Right hindlimb (tissue), 1 donor: ENCODE measurements around the gene C1QTNF8.

ENCODE experiments used
- DNase-seq: peaks from one replicate; pipeline ENCODE4 v3.0.0-alpha.2; 2018

The C1QTNF8 gene, protein sequence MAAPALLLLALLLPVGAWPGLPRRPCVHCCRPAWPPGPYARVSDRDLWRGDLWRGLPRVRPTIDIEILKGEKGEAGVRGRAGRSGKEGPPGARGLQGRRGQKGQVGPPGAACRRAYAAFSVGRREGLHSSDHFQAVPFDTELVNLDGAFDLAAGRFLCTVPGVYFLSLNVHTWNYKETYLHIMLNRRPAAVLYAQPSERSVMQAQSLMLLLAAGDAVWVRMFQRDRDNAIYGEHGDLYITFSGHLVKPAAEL

DNA sequence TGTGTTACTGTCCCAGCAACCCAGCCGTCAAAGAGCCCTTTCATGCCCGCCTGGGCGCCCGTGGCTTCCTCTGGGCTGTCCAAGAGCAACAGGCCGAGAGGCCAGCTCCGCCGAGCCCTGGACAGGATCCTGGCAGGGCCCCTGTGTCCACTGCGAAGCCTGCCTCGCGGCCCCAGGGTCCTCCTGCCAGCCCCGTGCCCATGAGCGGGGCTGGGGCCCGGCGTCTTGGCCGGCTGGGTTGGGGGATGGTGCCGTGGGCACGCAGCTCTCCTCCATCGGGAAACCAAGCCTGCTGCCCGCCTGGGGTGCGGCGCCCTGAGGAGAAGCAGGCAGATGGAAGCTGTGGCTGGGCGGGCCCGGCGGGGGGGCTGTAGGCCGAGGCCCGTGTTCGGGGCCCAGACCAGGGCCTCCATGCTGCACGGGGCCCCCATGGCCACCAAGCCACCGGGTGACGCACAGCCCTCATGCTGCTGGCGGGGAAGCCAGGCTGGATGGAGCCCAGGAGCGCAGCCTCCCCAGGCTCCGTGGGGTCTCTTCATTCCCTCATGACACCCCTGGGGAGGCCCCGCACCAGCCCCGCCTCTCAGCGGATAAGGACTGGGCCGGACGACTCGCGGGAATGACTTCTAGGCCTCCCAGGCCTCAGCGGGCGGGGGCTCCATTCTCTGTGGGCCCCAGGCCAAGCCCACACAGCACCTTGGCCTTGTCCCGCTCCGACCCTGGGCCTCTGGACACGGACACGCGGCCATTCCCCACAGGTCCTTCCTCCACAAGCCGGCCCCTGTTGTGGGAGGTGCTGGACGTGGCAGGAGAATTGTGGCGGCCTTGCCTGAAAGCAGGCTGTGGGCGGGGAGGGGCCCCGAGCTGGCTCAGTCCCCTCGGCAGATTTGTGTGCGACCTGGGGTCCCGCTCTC lies at the start of gene C1QTNF8:
Gene C1QTNF8, minus strand, starts transcription at position 76 of the 914 bp plus-strand sequence. CDS start 1,322 bp downstream, outside the sequence.
- DNase-seq, result no peak

DNA sequence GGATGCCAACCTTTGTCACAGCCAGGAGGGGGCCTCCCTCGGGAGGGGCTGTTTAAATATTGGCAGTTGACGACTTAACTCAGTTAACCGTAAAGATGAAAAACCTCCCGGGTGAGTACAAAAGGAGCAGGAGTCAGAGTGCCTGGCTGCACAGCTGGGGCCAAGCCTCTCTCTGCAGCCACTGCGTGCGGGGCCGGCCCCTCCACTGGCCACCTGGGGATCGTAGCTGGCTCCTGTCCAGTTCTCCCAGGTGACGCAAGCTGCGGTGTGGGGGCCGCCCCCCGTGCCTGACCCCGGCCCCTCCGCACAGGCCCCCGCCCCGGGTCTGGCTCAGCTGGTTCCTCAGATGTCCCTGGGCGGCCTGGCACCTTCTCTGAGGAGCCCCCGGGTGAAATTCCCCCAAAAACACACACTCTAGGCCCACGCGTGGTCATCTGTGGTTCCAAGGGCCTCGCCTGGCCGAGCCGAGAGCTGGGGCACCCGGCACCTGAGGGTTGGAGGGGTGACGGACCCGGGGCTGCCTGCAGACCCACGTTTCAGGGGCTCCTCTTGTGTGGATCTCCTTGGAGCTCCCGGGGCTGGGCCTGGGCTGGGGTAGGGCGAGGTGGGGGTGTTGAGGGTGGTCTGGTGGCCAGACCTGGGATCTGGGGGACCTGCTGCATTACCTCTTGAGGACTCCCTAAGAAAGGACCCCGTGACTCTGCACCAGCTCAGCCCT lies 49.5 kb upstream of the C1QTNF8 start:
- DNase-seq, result no peak

DNA sequence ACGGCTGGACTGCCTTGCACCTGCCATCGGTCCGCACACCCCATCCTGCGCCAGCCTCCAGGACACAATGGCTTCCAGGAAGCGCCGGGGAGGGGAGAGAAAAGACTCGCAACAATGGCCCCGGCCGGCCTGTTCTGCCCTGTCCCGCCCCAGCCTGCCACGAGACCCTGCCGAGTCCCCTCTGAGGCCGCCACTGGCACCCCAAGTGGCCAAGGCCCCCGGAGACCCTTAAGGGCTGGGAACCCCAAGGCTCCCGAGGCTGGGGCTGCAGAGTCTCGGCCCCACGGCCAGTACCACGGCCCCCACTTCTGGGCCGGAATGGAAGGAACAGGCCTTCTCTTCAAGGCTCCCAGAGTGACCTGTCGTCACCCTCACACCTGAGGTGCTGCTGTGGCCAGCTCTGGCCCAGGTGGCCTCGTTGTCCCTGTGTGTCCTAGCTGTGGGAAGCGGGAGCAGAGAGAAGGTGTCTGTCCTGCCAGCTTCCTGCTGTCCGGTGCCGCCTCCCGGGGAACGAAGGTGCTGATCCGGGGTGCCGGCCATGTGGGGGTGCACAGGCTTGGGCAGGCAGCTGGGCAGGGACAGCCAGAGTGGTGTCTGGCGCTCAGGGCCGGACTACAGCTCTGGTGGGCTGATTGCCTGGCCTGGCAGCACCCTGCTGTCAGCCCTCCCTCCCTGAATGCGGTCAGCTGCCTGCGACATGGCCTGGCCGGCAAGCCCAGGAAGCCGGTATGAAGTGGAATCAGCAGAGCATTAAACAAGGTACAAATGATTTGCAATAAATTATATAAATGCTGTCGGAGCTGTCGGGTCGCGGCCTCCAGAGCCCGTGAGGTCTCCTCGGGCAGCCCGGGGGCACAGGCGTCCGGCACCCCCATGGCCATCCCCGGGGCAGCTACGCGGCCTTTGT lies 48.7 kb upstream of the C1QTNF8 start:
- no peak for DNase-seq

DNA sequence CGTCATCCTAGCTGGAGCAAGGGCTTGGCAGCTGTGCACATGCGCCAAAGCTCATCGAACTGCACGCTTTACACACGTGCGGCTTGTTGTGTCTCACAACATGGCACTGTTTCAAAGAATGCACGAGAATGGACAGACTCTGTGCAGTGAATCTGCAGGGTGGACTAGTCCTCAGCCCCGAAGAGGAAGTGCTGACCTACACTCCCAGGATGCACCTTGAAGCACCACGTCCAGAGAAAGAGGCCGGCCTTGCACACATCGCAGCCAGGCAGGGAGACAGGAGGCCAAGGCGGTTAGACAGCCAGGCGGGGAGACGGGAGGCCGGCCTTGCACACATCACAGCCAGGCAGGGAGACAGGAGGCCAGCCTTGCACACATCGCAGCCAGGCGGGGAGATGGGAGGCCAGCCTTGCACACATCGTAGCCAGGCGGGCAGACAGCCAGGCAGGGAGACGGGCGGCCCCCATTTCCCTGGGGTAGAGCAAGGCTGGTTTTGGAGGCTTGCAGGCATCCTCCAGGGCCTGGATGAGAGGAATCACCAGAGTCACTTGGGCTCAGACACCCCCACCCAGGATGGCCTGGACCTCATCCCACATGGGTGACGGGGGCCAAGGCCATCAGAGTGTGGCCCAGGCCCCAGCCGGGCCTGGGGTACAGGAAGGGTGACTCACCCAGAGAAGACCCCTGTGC lies 47.9 kb upstream of the C1QTNF8 start:
- DNase-seq, result no peak

DNA sequence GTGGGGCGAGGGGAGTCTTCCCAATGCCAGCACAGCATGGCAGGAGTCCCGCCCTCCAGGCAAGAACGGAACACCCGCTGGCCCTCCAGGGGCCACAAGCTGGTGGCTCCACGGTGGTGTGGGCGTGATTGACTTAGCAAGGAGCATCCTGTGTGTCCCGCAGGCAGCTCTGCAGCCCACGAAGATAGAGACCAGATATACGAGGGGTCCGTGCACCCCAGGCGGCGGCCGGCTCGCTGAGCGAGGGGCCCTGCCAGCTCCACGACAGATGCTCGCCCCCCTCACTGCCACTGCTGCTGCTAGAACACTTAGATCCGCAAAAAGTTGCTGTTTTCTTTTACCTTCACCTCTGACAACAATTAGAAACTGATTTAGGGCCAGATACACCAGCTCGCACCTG lies 46.9 kb upstream of the C1QTNF8 start:
- DNase-seq, result no peak

DNA sequence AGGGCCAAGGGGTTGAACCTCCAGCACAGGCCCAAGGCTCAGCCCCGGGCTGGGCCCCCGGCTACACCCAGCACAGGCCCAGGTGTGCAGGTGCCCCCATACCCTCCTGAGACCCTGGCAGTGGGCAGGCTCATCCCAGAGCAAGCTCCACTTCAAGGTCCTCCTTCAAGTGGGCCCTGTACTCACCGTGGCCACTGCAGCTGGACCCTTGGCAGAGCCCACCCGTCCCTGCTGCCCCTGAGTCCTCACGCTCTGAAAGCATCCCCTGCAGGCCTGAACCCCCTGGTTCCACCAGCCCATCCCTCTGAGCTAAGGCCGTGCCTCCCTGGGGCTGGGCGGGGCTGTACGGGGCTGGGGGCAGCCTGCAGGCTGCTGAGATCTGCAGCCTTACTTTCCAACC lies 45.7 kb upstream of the C1QTNF8 start:
- no peak for DNase-seq

DNA sequence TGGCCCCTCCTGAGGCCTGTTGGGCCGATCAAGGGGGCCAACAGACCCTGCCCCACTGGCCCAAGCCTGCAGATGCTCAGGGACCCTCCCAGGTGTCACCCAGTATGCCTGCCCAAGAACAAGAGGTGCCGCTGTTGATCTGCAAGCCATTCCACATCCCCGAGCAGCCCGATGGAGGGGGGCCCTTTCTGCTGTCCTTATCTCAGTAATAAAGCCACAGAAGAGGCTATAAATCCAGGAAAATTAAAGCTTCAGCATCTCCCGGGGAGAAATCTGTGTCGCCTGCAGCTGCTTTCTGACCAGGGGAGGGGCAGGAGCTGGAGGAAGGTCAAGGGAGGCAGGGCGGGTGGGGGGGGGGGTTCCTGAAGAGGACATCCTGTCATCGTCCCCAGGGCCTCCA lies 45.1 kb upstream of the C1QTNF8 start:
- no peak for DNase-seq

DNA sequence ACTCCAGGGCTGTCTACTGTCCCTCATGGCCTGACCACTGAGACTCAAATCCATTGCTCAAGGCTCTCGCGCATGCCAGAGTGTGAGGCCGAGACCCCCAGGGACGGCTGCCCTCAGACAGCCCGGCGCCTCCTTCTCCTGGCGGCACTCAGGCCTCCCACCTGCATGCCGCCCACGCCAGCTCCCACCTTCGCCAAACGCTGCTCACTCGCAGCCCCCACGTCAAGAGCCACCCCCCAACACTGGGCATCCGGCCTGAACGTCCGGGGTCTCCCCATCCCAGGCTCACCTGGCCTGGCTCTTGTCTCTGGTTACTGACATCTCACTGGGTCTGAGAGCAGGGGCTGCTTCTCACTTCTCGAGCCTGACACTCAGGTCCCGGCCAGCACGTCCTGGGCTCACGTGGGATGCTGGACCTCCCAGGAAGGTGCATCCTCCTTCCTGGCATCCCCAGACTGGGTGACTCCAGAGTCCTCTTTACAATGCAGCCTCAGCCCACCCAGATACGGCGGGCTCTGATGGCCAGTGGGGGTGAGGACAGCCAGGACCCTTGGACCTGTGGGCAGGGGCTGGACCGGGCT lies 44.6 kb upstream of the C1QTNF8 start:
- DNase-seq, result no peak

DNA sequence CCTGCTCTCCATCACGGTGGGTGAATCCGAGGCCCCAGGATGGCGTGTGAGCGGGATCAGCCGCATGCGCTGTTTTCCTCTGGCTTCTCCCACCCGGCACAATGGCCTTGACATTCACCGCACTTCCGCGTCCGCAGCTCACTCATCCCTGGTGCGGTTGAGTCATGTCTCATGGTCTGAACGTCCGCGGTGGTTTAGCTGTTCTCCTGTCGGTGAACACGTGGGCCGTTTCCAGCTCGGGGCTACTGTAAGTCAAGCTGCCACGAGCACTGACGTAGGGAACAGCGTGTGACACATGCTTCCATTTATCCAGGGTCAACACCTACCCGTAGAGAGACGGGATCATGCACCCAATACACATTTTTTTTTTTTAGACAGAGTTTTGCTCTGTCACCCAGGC lies 41.6 kb upstream of the C1QTNF8 start:
- DNase-seq, result no peak

DNA sequence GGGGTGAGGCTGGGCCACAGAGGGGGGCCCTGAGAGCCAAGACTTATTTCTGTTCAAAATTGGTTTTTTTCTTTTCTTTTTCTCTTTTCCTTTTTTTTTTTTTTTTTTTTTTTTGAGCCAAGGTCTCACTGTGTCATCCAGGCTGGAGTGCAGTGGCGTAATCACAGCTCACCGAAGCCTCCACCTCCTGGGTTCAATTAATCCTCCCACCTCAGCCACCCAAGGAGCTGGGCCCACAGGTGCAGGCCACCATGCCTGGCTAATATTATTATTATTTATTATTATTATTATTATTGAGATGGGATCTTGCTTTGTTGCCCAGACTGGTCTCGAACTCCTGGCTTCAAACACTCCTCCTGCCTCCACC lies 39.4 kb upstream of the C1QTNF8 start:
- DNase-seq, result no peak

DNA sequence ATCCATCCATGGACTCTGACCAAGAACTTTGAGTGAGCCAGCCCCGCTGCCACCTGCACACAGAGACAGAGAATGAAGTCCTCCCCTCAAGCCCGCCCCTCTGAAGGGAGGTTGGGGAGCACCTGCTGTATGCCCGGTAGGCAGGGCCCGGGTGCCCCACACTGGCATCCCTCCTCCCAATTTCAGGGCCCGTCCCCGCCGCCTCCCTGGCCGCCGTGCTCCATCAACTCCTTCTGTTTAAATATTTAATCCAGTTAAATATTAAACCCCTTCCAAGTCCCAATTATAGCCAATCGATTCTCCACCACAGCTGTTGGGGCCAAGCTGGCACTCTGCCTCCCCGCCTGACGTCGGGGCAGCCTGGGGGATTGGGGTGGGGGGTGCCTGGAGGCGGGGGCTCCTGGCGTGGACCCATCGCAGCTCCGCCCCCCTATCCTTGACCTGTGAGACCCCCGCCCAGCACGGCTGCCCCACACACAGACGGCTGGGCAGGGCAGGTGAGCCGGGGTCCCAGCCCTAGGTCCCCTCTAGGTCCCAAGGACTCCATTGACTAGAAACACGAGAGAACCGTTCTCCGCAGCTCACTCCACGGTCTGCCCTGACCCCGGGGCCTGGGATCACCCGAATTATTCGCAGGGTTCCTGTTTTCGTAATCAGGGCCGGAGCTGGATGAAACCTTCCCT lies 38.9 kb upstream of the C1QTNF8 start:
- no peak for DNase-seq

DNA sequence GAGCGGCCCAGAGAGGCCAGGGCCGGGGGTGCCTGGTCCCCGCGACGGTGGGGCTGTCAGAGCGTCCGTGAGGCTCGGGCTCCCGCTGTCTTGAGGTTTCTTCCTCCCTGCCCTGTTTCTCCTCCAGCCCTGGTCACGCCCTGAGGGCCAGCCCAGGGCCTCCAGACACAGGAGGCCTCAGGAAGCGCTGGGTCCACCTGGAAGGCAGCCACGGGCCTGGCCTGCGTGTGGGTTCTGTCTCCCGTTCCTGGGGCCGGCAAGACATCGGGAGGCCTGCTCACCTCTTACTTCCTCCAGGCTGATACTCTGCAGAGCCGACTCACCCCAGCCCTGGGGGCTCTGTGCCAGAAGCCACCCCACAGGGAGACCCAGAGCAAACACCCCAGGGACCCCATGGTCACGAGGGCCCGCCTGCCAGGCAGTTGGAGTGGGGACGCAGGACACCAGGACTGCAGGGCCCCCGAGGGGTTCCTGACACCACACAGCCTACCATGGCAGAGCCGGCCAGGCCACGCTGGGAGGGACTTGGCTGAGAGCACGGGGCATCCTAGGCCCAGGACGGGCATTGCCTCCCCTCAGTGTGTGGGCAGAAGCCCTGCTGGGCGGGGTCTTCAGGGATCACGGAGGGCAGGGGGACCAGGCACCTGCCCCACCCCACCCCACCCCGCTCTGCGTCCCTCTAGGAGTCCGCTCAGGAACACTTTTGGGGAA lies 37.9 kb upstream of the C1QTNF8 start:
- no peak for DNase-seq

DNA sequence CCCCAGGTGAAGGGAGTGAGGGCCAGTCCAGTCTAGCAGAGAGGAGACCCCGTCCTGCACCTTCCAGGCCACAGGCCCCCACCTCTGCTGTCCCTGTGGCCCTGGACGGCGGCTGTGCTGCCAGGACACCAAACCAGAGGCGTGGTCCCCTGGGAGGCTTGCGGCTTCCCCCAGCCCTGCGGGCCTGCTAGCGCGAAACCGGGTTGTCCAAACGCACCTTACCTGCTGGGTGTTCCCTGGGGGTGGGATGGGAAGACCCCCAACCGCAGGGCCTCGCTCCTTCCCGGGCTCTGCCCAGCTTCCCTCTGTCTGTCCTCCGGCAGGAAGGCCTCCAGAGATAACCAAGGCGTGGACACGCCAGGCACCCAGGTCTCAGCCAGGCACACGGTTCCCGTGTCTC lies 37.2 kb upstream of the C1QTNF8 start:
- DNase-seq, result no peak

DNA sequence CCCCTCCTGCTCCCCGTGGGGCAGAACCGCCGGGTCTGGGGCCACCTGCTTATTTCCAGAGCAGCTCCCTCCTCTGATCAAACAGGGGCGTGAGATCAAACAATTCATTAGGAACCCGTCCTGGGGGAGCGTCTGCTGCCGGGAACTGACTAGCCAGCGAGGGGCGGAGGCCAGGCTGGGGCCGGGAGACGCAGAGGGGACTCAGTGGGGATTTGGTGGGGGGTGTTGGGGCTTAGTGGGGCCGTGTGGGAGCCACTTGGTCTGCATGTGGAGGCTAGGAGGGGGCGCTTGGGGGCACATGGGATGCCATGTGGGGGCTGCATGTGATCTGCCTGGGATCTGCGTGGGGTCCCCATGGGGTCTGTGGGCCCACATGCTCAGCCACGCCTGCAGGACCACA lies 36.4 kb upstream of the C1QTNF8 start:
- DNase-seq, result no peak

DNA sequence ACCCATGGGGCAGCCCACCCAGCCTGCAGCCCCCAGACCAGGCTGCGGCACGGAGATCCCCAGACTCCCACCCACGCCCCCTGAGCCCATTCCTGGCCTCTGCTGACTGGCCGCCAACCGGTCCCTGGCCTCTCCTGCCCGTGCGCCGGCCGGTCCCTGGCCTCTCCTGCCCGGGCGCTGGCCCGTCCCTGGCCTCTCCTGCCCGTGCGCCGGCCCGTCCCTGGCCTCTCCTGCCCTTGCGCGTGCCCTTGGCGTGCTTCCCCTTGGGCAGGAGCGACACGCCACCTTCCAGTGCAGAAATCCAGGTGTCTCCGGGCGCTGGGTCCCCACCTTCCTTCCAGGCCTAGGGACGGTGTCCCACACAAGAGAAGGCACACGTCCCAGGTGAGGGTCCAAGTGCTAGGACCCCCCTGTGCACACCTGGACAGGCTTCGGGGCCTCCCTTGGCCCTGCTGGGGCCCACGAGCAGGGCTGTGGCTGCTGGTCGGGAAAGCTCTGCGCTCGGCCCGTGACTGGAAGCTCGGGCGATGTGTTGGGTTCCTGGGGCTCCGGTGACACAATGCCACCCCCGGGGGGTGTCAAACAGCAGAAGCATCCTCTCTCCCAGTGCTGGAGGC lies 35.4 kb upstream of the C1QTNF8 start:
- DNase-seq, result no peak

DNA sequence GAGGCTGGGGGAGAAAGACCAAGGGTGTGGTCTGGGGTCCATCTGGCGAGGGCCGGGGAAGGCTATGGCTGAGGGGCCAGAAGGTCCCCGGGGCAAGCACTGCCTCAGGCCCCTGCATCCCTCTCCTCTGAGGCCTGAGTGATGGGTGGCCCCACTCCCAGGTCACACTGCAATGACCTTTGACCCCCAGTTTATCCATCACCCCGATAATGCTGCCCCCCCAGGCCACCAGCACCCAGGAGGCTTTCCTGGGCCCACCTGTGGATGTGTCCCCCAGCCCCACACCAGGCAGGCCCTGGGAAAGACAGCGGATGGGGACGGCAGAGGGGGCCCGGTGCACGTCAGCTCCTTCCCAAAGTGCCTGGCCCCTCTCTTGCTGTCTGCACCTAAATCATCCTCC lies 34.3 kb upstream of the C1QTNF8 start:
- DNase-seq, result no peak

DNA sequence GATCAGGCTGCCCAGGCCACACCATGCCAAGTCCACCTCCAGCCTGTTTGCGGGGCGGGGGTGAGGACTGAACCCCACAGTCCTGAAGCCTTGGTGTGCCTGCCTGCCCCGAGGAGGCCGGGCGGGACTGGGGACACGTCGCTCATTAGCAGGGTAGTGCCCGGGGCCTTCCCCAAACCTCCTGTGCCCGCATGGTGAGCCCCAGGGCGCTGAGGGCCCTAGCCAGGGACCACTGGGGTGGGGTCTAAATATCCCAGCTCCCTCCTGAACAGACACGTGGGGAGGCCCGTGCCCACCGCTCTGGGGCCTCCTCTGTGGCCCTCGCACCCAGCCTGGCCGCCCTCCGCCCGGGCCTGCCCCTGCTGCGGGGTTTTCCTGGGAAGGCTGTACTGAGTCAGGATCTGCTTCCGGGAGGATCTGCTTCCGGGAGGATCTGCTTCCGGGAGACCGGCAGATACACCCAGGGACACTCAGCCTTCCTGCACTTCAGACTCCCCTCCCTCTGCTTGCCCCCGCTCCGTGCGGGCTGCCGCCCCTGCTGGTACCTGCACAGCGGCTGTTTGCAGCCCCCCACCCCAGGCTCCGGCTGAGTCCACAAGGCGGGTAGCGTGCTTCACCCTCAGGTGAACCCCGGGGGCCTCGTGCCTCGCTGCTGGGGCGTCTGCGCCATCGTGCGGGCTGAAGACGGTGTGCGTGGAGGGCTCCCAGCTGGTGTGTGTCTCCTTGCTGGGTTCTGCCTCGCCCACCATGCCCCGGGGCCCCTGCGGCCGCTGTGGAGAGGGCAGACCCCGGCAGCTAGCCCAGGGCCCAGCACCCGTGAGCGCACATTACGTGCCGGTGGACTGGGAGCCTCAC lies 33.3 kb upstream of the C1QTNF8 start:
- DNase-seq, result no peak

DNA sequence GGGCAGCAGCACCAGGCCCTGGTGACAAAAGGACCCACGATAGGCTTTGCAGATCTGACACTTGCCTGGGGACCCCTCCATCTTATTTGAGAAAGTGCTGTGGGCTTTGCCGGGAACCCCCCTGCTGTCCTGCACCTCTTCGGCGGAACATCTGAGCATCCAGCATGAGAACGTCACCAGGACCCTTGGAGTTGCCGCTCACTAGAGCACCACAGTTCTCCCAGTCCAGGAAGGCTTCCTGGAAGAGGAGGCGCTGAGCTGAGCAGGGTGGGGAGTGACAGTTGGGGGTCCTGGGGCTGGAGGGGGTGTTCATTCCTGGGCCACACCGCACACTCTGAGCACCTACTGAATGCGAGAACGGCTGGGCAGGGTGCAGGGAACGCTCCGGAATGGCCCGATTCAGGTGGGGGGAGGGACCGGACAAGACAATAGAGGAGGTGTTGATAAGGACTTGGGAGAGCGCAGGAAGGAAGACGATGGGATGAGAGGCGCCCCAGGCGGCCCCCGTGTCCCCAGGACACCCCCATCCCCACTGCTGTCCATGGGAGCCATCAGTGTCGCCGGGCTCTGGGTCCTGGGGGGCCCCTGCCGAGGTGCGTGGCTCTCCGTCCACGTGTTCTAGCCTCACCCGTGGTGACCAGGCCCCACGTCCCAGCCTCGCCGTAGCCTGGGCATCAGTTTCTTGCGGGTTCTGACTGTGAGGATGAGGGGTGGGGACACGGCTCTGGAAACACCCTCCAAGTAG lies 32.1 kb upstream of the C1QTNF8 start:
- DNase-seq, result no peak
